K562 (cell line): Measurements from ENCODE around the gene ERVK3-1. TPM values are rescaled to one million over a fixed set of nuclear protein-coding genes. Genes with fewer than 3 reads are reported as not detected.
A peak's percentile ranks its signal among the peaks of the same experiment; 100 is the strongest.

Experiments
- ARID1B ChIP-seq: fragments of 450-650 bp; IDR thresholded peaks from 2 replicates; pipeline ENCODE4 v1.6.1; 2016; ENCODE audit warnings: antibody characterized with exemption, mild to moderate bottlenecking, inconsistent platforms
- ATF7 ChIP-seq: fragments of 450-650 bp; IDR thresholded peaks from 2 replicates; pipeline ENCODE4 v1.7.1; 2014; ENCODE audit warnings: mild to moderate bottlenecking, moderate library complexity
- ELF2 ChIP-seq: fragments of 250-450 bp; sonication (Bioruptor Pico); IDR thresholded peaks from 2 replicates; pipeline ENCODE4 v1.5.0; 2021; ENCODE audit warnings: mild to moderate bottlenecking
- FOXM1 ChIP-seq, 2 experiments: fragments of 450-650 bp in 1 of 2; sonication (generic) in 1 of 2; formaldehyde crosslinking in 1 of 2; IDR thresholded peaks; 2 replicates each; pipeline versions ENCODE4 v1.6.1 to v1.9.0; 2017 to 2022; ENCODE audit warnings: low read depth in 2 of 2, mild to moderate bottlenecking in 2 of 2, missing genetic modification reagents in 1 of 2, moderate library complexity in 1 of 2
- HMG20B ChIP-seq: fragments of 250-450 bp; sonication (Bioruptor Pico); IDR thresholded peaks from 2 replicates; pipeline ENCODE4 v1.5.0; 2021; ENCODE audit warnings: mild to moderate bottlenecking
- NRF1 ChIP-seq, 2 experiments: fragments of 450-650 bp; IDR thresholded peaks in 1 of 2; conservative IDR thresholded peaks in 1 of 2; 2 replicates each; pipeline ENCODE4 v1.6.1; 2014; ENCODE audit warnings: mild to moderate bottlenecking in 2 of 2
- TCF3 ChIP-seq: sonication (generic); formaldehyde crosslinking; IDR thresholded peaks from 2 replicates; pipeline ENCODE4 v1.4.0; 2020; ENCODE audit warnings: mild to moderate bottlenecking, missing genetic modification reagents
- ZKSCAN1 ChIP-seq: fragments of 150-350 bp; IDR thresholded peaks from 2 replicates; pipeline ENCODE4 v1.6.1; 2016; ENCODE audit warnings: low read depth, low read length
- ZKSCAN8 ChIP-seq: fragments of 200-800 bp; sonication (Bioruptor generic); IDR thresholded peaks from 2 replicates; pipeline ENCODE4 v1.6.1; 2016; ENCODE audit warnings: missing genetic modification characterization, missing compliant biosample characterization
- ZNF764 ChIP-seq: fragments of 250-450 bp; sonication (Bioruptor Pico); IDR thresholded peaks from 2 replicates; pipeline ENCODE4 v1.4.0; 2020; ENCODE audit warnings: low read depth, mild to moderate bottlenecking, moderate library complexity
- ZSCAN32 ChIP-seq: fragments of 450-650 bp; formaldehyde crosslinking; IDR thresholded peaks from 2 replicates; pipeline ENCODE4 v1.4.0; 2020; ENCODE audit warnings: mild to moderate bottlenecking, moderate library complexity
- ZZZ3 ChIP-seq: fragments of 450-650 bp; IDR thresholded peaks from 2 replicates; pipeline ENCODE4 v1.6.1; 2016; ENCODE audit warnings: antibody characterized with exemption, mild to moderate bottlenecking, moderate library complexity
- polyA plus RNA-seq, 8 experiments: library from polyadenylated mRNA; depleted of rRNA in 4 of 8; stranded (reverse) in 5 of 8; unstranded in 3 of 8; fragments of >200 nt; fragmentation: Nextera tagmentation in 2 of 8; fragmentation: Illumina TruSeq in 1 of 8; extraction: Ambion mirVana in 2 of 8; extraction: Trizol in 1 of 8; gene quantifications; 2 replicates each; pipeline versions ENCODE4 v1.2.1 to v1.2.3, GENCODE V29; 2011 to 2014; ENCODE audit warnings: inconsistent platforms in 1 of 8, missing spikeins in 1 of 8
- total RNA-seq, 7 experiments: library from RNA; depleted of rRNA in 6 of 7; stranded (reverse); fragments of >200 nt in 6 of 7; fragmentation: Illumina TruSeq in 2 of 7; extraction: Trizol in 2 of 7; gene quantifications; 2 replicates each; pipeline versions ENCODE4 v1.2.1 to v1.2.3, GENCODE V29; 2011 to 2021; ENCODE audit warnings: low replicate concordance in 1 of 7
- TF ChIP-seq, protein P1 (sequence below): sonication (generic); formaldehyde crosslinking; IDR thresholded peaks from 2 replicates; pipeline ENCODE4 v1.8.0; 2023; ENCODE audit warnings: missing genetic modification reagents, mild to moderate bottlenecking, borderline replicate concordance
- TF ChIP-seq, protein P2 (sequence below): fragments of 450-650 bp; IDR thresholded peaks from 2 replicates; pipeline ENCODE4 v1.7.0; 2016; ENCODE audit warnings: borderline replicate concordance
- TF ChIP-seq, protein P3 (sequence below): sonication (generic); formaldehyde crosslinking; IDR thresholded peaks from 2 replicates; pipeline ENCODE4 v1.8.1; 2023; ENCODE audit warnings: mild to moderate bottlenecking, missing genetic modification reagents
- TF ChIP-seq, protein P4 (sequence below): fragments of 250-450 bp; sonication (Bioruptor Pico); IDR thresholded peaks from 2 replicates; pipeline ENCODE4 v1.8.0; 2021; ENCODE audit warnings: moderate library complexity, mild to moderate bottlenecking, inconsistent platforms
- TF ChIP-seq, protein P5 (sequence below): conservative IDR thresholded peaks from 2 replicates; pipeline ENCODE4 v1.6.1; 2011; ENCODE audit warnings: low read depth, mild to moderate bottlenecking, low read length; ENCODE audit not compliant: control insufficient read depth

The ERVK3-1 gene
- total and polyA plus RNA-seq, 9 of the 15 experiments (the other 6 are each of a cell fraction or from before 2014, with no cell fraction given), result 87.6 to 299 (median 119) TPM

DNA sequence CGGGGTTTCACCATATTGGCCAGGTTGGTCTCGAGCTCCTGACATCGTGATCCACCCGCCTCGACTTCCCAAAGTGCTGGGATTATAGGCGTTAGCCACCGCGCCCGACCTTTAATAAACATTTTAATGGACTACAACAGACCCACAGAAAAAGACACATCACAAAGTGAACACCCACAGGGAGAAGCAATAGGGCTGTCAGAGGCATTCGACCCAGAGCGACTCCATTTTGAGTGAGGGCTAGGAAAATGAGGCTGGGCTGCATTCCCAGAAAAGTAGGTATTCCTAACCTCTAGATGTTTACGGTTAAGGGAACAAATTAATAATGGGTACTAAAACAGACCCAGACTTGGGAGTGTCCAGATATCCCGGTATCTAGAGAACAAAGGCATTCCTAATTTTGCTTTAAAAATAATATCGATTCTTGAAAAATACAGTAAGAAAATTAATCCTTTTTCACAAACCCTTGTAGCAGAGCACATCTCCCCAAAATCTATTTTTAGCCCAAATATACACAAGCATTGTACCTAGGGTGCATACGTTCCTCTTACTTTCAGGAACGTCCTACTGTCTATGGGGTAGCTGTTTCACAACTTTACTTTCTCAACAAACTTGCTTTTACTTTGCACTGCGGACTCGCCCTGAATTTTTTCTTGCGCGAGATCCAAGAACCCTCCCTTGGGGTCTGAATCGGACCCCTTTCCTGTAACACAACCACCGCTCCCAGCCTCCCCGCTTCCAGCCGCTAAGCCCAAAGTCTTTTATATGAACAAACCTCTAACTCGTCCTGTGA, 27.2 kb upstream of the ERVK3-1 start (continued):
- TF ChIP-seq, protein P1, sequence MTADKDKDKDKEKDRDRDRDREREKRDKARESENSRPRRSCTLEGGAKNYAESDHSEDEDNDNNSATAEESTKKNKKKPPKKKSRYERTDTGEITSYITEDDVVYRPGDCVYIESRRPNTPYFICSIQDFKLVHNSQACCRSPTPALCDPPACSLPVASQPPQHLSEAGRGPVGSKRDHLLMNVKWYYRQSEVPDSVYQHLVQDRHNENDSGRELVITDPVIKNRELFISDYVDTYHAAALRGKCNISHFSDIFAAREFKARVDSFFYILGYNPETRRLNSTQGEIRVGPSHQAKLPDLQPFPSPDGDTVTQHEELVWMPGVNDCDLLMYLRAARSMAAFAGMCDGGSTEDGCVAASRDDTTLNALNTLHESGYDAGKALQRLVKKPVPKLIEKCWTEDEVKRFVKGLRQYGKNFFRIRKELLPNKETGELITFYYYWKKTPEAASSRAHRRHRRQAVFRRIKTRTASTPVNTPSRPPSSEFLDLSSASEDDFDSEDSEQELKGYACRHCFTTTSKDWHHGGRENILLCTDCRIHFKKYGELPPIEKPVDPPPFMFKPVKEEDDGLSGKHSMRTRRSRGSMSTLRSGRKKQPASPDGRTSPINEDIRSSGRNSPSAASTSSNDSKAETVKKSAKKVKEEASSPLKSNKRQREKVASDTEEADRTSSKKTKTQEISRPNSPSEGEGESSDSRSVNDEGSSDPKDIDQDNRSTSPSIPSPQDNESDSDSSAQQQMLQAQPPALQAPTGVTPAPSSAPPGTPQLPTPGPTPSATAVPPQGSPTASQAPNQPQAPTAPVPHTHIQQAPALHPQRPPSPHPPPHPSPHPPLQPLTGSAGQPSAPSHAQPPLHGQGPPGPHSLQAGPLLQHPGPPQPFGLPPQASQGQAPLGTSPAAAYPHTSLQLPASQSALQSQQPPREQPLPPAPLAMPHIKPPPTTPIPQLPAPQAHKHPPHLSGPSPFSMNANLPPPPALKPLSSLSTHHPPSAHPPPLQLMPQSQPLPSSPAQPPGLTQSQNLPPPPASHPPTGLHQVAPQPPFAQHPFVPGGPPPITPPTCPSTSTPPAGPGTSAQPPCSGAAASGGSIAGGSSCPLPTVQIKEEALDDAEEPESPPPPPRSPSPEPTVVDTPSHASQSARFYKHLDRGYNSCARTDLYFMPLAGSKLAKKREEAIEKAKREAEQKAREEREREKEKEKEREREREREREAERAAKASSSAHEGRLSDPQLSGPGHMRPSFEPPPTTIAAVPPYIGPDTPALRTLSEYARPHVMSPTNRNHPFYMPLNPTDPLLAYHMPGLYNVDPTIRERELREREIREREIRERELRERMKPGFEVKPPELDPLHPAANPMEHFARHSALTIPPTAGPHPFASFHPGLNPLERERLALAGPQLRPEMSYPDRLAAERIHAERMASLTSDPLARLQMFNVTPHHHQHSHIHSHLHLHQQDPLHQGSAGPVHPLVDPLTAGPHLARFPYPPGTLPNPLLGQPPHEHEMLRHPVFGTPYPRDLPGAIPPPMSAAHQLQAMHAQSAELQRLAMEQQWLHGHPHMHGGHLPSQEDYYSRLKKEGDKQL (CRISPR knock-in tag), result no peak
- TF ChIP-seq HMG20B (no peak), ZKSCAN8 (CRISPR knock-in tag) (no peak), ZKSCAN1 (no peak), ELF2 (CRISPR knock-in tag) (no peak), NRF1 (conservative IDR thresholded peaks at IDR 0.05 in 1 of 2, IDR thresholded peaks at IDR 0.05 in 1 of 2) (no peak), TCF3 (CRISPR knock-in tag) (no peak), ZNF764 (CRISPR knock-in tag) (0 out of 2 replicates have a peak, but pooled peaks have one; percentile 24), ZZZ3 (no peak), ATF7 (no peak), ZSCAN32 (CRISPR knock-in tag) (no peak), ARID1B (no peak), FOXM1 (IDR thresholded peaks at IDR 0.05; ENCODE audit: low read depth) (no peak), FOXM1 (CRISPR knock-in tag; IDR thresholded peaks at IDR 0.05; ENCODE audit: low read depth) (no peak)
- TF ChIP-seq, protein P2, sequence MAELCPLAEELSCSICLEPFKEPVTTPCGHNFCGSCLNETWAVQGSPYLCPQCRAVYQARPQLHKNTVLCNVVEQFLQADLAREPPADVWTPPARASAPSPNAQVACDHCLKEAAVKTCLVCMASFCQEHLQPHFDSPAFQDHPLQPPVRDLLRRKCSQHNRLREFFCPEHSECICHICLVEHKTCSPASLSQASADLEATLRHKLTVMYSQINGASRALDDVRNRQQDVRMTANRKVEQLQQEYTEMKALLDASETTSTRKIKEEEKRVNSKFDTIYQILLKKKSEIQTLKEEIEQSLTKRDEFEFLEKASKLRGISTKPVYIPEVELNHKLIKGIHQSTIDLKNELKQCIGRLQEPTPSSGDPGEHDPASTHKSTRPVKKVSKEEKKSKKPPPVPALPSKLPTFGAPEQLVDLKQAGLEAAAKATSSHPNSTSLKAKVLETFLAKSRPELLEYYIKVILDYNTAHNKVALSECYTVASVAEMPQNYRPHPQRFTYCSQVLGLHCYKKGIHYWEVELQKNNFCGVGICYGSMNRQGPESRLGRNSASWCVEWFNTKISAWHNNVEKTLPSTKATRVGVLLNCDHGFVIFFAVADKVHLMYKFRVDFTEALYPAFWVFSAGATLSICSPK, result no peak
- TF ChIP-seq, protein P3, sequence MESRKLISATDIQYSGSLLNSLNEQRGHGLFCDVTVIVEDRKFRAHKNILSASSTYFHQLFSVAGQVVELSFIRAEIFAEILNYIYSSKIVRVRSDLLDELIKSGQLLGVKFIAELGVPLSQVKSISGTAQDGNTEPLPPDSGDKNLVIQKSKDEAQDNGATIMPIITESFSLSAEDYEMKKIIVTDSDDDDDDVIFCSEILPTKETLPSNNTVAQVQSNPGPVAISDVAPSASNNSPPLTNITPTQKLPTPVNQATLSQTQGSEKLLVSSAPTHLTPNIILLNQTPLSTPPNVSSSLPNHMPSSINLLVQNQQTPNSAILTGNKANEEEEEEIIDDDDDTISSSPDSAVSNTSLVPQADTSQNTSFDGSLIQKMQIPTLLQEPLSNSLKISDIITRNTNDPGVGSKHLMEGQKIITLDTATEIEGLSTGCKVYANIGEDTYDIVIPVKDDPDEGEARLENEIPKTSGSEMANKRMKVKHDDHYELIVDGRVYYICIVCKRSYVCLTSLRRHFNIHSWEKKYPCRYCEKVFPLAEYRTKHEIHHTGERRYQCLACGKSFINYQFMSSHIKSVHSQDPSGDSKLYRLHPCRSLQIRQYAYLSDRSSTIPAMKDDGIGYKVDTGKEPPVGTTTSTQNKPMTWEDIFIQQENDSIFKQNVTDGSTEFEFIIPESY, result no peak
- TF ChIP-seq, protein P4, sequence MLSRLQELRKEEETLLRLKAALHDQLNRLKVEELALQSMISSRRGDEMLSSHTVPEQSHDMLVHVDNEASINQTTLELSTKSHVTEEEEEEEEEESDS (CRISPR knock-in tag), result no peak
- TF ChIP-seq, protein P5, sequence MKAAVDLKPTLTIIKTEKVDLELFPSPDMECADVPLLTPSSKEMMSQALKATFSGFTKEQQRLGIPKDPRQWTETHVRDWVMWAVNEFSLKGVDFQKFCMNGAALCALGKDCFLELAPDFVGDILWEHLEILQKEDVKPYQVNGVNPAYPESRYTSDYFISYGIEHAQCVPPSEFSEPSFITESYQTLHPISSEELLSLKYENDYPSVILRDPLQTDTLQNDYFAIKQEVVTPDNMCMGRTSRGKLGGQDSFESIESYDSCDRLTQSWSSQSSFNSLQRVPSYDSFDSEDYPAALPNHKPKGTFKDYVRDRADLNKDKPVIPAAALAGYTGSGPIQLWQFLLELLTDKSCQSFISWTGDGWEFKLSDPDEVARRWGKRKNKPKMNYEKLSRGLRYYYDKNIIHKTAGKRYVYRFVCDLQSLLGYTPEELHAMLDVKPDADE, result no peak
